ENCODE results near the gene NDUFS1.
A peak's percentile ranks its signal among the peaks of the same experiment; 100 is the strongest.
"Not testable (repeated sequence)": the region's sequence is repeated elsewhere in the genome, so short reads cannot be mapped to it uniquely, and the experiment has no call there.

The NDUFS1 gene

GRCh38 chr2:206176901-206177300 is 17.7 kb upstream of the NDUFS1 start:
- TF ChIP-seq, protein P1, sequence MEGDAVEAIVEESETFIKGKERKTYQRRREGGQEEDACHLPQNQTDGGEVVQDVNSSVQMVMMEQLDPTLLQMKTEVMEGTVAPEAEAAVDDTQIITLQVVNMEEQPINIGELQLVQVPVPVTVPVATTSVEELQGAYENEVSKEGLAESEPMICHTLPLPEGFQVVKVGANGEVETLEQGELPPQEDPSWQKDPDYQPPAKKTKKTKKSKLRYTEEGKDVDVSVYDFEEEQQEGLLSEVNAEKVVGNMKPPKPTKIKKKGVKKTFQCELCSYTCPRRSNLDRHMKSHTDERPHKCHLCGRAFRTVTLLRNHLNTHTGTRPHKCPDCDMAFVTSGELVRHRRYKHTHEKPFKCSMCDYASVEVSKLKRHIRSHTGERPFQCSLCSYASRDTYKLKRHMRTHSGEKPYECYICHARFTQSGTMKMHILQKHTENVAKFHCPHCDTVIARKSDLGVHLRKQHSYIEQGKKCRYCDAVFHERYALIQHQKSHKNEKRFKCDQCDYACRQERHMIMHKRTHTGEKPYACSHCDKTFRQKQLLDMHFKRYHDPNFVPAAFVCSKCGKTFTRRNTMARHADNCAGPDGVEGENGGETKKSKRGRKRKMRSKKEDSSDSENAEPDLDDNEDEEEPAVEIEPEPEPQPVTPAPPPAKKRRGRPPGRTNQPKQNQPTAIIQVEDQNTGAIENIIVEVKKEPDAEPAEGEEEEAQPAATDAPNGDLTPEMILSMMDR (IDR thresholded peaks at IDR 0.05; ENCODE audit: borderline replicate concordance, insufficient read depth, low read depth, low read length) = no peak

DNA sequence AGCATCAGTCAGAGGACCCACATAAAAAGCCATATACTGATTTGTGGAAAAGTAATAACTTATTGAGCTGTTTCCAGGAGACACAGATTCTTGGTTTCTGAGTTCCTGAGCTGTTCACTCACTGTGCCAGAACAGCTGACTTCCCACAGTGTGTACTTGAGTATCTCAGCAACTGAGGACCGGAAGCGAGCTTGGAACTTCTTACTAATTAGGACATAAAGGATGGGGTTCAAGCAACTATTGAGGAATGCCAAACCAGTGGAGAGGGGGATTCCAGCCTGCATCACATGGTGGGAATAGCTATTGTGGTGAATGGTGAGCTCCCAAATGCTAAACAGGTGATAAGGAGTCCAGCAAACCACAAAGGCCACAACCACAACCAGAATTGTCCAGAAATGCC is 16.9 kb upstream of the NDUFS1 start:
- TF ChIP-seq, protein P1 (IDR thresholded peaks at IDR 0.05; ENCODE audit: borderline replicate concordance, insufficient read depth, low read depth, low read length) = no peak
- H3K4me3 ChIP-seq (ENCODE audit: low read depth, low read length) = no peak overlapping the region

More at GRCh38 chr2:206176901-206177300, 17.7 kb upstream of the NDUFS1 start:
- H3K4me3 ChIP-seq (ENCODE audit: low read depth, low read length) = no peak overlapping the region

DNA sequence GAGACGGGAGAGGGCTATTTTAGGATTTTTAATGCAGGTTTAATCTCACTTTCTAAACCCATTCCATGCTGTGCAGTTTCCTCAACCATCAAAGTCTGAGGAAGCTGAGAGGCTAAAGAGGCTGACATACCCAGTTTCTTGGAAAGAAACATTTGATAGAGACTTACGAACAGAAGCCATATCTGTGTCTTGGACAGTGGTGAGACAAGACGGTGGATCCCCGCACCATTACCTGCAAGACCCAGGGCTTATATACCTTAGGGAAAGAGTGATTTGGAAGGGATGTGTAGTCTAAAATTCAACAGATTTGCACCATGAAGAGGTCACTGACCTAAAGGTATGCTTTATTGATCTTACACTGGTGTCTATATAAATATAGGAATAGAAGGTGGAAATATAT is 13.9 kb upstream of the NDUFS1 start:
- TF ChIP-seq, protein P1 (IDR thresholded peaks at IDR 0.05; ENCODE audit: borderline replicate concordance, insufficient read depth, low read depth, low read length) = no peak

GRCh38 chr2:206171624-206172397 is 12.6 kb upstream of the NDUFS1 start:
- not testable (repeated sequence) for H3K4me3 ChIP-seq (ENCODE audit: low read depth, low read length)

More for the DNA sequence above, 13.9 kb upstream of the NDUFS1 start:
- no peak overlapping the region for H3K4me3 ChIP-seq (ENCODE audit: low read depth, low read length)

- H3K4me3 ChIP-seq (ENCODE audit: low read depth, low read length) = not testable (repeated sequence)
These were observed 9.0 kb upstream of the NDUFS1 start for GRCh38 chr2:206168230-206168629.

DNA sequence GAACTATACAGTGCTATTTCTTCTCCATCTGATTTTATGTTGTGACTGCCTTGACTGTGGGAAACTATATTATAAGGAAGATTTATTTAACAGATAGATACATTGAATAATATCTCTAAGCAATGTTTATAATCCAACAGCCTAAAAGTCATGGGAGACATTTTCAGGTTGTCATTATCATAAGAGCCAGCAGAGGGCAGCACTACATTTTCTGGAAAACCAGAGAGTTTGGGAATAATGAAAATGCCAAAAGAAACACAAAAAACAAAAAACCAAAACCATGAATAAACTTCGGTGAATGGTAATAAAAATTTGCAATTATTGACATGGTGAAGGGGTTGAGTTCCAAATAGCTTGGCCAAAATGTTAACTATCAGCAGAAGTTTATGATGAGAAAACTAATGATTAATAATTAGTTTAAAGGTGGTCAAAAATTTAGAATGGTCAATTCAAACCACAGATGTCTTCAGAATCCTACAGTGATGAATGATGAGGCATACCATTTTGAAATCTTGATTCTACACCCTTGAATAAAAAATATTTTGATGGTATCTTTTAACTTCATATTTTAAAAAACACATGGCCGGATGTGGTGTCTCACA is 5.1 kb upstream of the NDUFS1 start:
- TF ChIP-seq, protein P1 (IDR thresholded peaks at IDR 0.05; ENCODE audit: borderline replicate concordance, insufficient read depth, low read depth, low read length) = peak; percentile 42; the same call in 1 of the 2 replicates
- no peak overlapping the region for H3K4me3 ChIP-seq (ENCODE audit: low read depth, low read length)

DNA sequence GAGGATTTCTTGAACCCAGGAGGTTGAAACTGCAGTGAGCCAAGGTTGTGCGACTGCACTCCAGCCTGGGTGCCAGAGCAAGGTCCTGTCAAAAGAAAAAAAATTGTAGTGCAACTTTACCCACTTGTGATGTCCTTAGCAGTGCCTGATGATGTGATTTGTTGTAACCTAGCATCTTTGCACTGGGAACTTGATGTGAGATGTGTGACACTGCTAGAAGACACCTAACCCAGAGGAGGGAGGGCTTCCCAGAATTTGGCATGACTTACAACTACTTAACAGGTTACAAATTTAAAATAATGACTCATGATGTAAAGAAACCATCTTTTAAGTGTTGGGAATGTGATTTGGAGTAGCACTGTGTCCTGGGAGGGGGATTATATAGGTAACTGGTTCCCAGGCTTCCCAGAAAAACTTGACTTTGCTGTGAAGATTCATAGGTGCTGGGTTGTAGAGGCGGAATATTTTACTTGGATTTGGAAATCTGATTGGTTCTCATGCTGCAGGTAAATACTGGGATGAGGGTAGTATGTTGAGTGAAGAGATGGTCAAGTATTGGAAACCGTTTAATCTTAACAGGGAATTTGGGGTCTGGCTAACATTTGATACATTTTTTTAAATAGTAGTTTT is 4.1 kb upstream of the NDUFS1 start:
- H3K4me3 ChIP-seq (ENCODE audit: low read depth, low read length) = no peak overlapping the region
- TF ChIP-seq, protein P1 (IDR thresholded peaks at IDR 0.05; ENCODE audit: borderline replicate concordance, insufficient read depth, low read depth, low read length) = no peak

- H3K4me3 ChIP-seq (ENCODE audit: low read depth, low read length) = not testable (repeated sequence)
These were observed 3.2 kb upstream of the NDUFS1 start for GRCh38 chr2:206162401-206162800.

Data from GM12875 (cell line).